Psoas muscle (tissue), 8 donors: ENCODE results near the gene UGT1A4. TPM values are rescaled to one million over a fixed set of nuclear protein-coding genes. Genes with fewer than 3 reads are reported as not detected.

Source experiments
- ATAC-seq, 4 donors: fragments of 200-7000 bp; cut with Tn5 transposase; one replicate each; pipeline ENCODE4 v1.9.1; 2020; ENCODE audit warnings: moderate library complexity in 3 of 4, mild to moderate bottlenecking in 2 of 4
- DNase-seq, 2 donors: peaks; one replicate each; pipeline ENCODE4 v3.0.0-alpha.2; 2020
- H3K27ac ChIP-seq: fragments of 200-600 bp; one replicate; pipeline ENCODE4 v1.8.0; 2022
- H3K27me3 ChIP-seq, 3 donors: fragments of 200-600 bp in 1 of 3; one replicate each; pipeline versions ENCODE4 v1.6.1 to v1.8.0; 2013 to 2022; ENCODE audit warnings: low read length in 2 of 3, mild to moderate bottlenecking in 2 of 3, moderate library complexity in 1 of 3; ENCODE audit not compliant: insufficient read depth in 3 of 3
- H3K36me3 ChIP-seq, 2 donors: fragments of 200-600 bp in 1 of 2; one replicate each; pipeline versions ENCODE4 v1.6.1 to v1.8.0; 2013 to 2022; ENCODE audit warnings: low read depth in 1 of 2, mild to moderate bottlenecking in 1 of 2, moderate library complexity in 1 of 2; ENCODE audit not compliant: insufficient read depth in 1 of 2
- H3K4me1 ChIP-seq: fragments of 200-600 bp; one replicate; pipeline ENCODE4 v1.8.0; 2022
- H3K4me3 ChIP-seq: fragments of 200-600 bp; one replicate; pipeline ENCODE4 v1.8.0; 2022; ENCODE audit warnings: mild to moderate bottlenecking
- H3K9me3 ChIP-seq: fragments of 200-600 bp; one replicate; pipeline ENCODE4 v1.8.0; 2022
- CTCF ChIP-seq: fragments of 200-600 bp; IDR thresholded peaks from one replicate; pipeline ENCODE4 v1.8.0; 2022; ENCODE audit warnings: antibody characterized with exemption
- WGBS, 3 donors: extraction: QIAGEN DNeasy Blood & Tissue Kit; methylation state at CpG; one replicate each; pipeline versions ENCODE4 v1.1.6 to v1.1.7; 2013; 5-methylcytosine and 5-hydroxymethylcytosine counted together
- intact Hi-C, 2 donors: fragments of 100-400 bp; cut with DNase I; formaldehyde crosslinking; loops; one replicate each; pipeline versions ENCODE4 v1.11.0 to v1.14.2; 2022
- long read RNA-seq, 2 donors: library from polyadenylated mRNA; unstranded; transcript quantifications; one replicate each; pipeline ENCODE4 v2.0.0, GENCODE V29; 2021
- polyA plus RNA-seq, 3 donors: library from polyadenylated mRNA; stranded (reverse); fragments of 200-250 nt; gene quantifications; one replicate each; pipeline ENCODE4 v1.2.3, GENCODE V29; 2013
- total RNA-seq, 4 donors: library from RNA; stranded (reverse); fragmentation: NEBNext Ultra II Directional in 2 of 4; extraction: Animal tissue kit (Norgen Biotek cat#: 25700) in 2 of 4; gene quantifications; one replicate each; pipeline versions ENCODE4 v1.2.1 to v1.2.4, GENCODE V29; 2021 to 2023
- donor health status: healthy with polysubstance abuse.
- donor health status: DM: no; HTN: no; CAD: no; lungs with moderate emphysema.
- donor health status: Bipolar disorder and iron deficiency.
- donor health status: healthy.
- donor health status: DM: yes; HTN: yes; CAD: no.
- donor health status: DM: no; HTN: no; CAD: no.
- donor health status: DM: no; HTN: no; CAD: no.
- donor health status: DM: yes; HTN: yes; CAD: no.

Gene UGT1A4
- total RNA-seq, result not detected
- polyA plus RNA-seq, result not detected
- long read RNA-seq, donor 1, result 0 reads
- long read RNA-seq, donor 2, result 0 reads

- Histone ChIP-seq H3K4me1 (no peaks in the 10 kb centered on the region), H3K27me3 (peaks cover 0 to 3% (median 0%) of the 10 kb centered on the region in 3 donors), H3K36me3 (no peaks in the 10 kb centered on the region), H3K27ac (no peak within 1 kb of the TSS), H3K4me3 (no peak within 1 kb of the TSS), H3K9me3 (no peaks in the 10 kb centered on the region)
- no peak for TF ChIP-seq CTCF
- DNase-seq (no peak), ATAC-seq (no peak)
- 52 to 72% (median 58%) methylated on average over 6 to 7 of the region's 7 CpGs for WGBS, 3 donors
- intact Hi-C loops, result no loop called here
Measured at GRCh38 chr2:233718552-233718951, at the start of gene UGT1A4. Gene UGT1A4, plus strand, starts transcription at chr2:233718736. Its CDS starts 85 bp downstream, at chr2:233718821.

- intact Hi-C loops, result no loop called here
- 73 to 84% (median 84%) methylated on average over 5 of the region's 5 CpGs for WGBS, 3 donors
- Histone ChIP-seq H3K27ac (no peak within 1 kb of the TSS), H3K4me1 (no peaks in the 10 kb centered on the region), H3K36me3 (no peaks in the 10 kb centered on the region), H3K27me3 (no peaks in the 10 kb centered on the region), H3K4me3 (no peak within 1 kb of the TSS), H3K9me3 (no peaks in the 10 kb centered on the region)
- no peak for TF ChIP-seq CTCF
- DNase-seq (no peak), ATAC-seq (no peak)
Measured at GRCh38 chr2:233671290-233672161, 47.0 kb upstream of the UGT1A4 start, which contains the start of gene UGT1A9. Gene UGT1A9, plus strand, starts transcription at chr2:233671898. Its CDS starts 37 bp downstream, at chr2:233671935.

- intact Hi-C loops, result no loop called here
- 74 to 88% (median 75%) methylated on average over 3 of the region's 3 CpGs for whole genome bisulfite sequencing, 3 donors
- Histone ChIP-seq H3K27me3 (no peaks in the 10 kb centered on the region), H3K36me3 (no peaks in the 10 kb centered on the region), H3K4me3 (no peak overlapping the region), H3K4me1 (no peaks in the 10 kb centered on the region), H3K9me3 (no peaks in the 10 kb centered on the region), H3K27ac (no peak overlapping the region)
- no peak for TF ChIP-seq CTCF
- DNase-seq, result no peak
- ATAC-seq, result no peak
Measured at GRCh38 chr2:233672886-233673285, 45.6 kb upstream of the UGT1A4 start.

GRCh38 chr2:233673896-233674295 lies 44.6 kb upstream of the UGT1A4 start:
- intact Hi-C loops, result no loop called here
- H3K4me3 ChIP-seq, result no peak overlapping the region
- ATAC-seq (no peak), DNase-seq (no peak)
- TF ChIP-seq CTCF, result no peak
- no peaks in the 10 kb centered on the region for H3K9me3 ChIP-seq
- H3K4me1 ChIP-seq, result no peaks in the 10 kb centered on the region
- no peaks in the 10 kb centered on the region for H3K36me3 ChIP-seq
- no peak overlapping the region for H3K27ac ChIP-seq
- no peaks in the 10 kb centered on the region for H3K27me3 ChIP-seq
